Heart left ventricle (tissue), 13 donors: Measurements from ENCODE around the gene CPNE4.

Experiments used
- CTCF ChIP-seq, 12 donors: fragments of 200-600 bp; sonication (generic) in 4 of 12; IDR thresholded peaks; one replicate each; pipeline versions ENCODE4 v1.5.0 to v1.8.0; 2018 to 2022; ENCODE audit warnings: antibody characterized with exemption in 12 of 12, mild to moderate bottlenecking in 5 of 12
- POLR2A ChIP-seq, 2 donors: fragments of 450-650 bp; IDR thresholded peaks; one replicate each; pipeline ENCODE4 v1.6.1; 2017; ENCODE audit warnings: antibody characterized with exemption in 2 of 2, mild to moderate bottlenecking in 2 of 2, moderate library complexity in 2 of 2
- donor health status: ischemic (EF 13 %, LVEDD 7.1; RV severe dilation, severe dysfunction).
- donor health status: DM: no; HTN: yes; CAD: no.
- donor health status: DM: no; HTN: no; CAD: no.
- donor health status: ischemic (EF 25% LVEDD 6.9; RV normal size, moderate dysfunction).
- donor health status: ischemic (EF 25% LVEDD 5.7; RV mildly dilated, moderate dysfunction).
- donor health status: ischemic (EF 35%, LVEDD 5.7; RV mildly dilated, moderate dysfunction).
- donor health status: nonischemic (EF 11% LVEDD 7.7; RV severe dilation, severe dysfunction).
- donor health status: DM: yes; HTN: yes; CAD: no.
- donor health status: PGD.
- donor health status: ischemic (EF 29% LVEDD 5.4; RV normal size, mild dysfunction).
- donor health status: nonischemic (EF 23%, LVEDD 6.1; RV moderate dilation, normal function).

GRCh38 chr3:131582438-131582837, 452.4 kb downstream of the CPNE4 start:
- TF ChIP-seq CTCF (IDR thresholded peaks at IDR 0.05) (no peak), POLR2A (IDR thresholded peaks at IDR 0.05) (no peak)
